Stimulated activated CD4-positive, alpha-beta T cell treated with anti-CD3 and anti-CD28 coated beads, TNF-alpha, amount 100 ng/mL, for 48 hours (primary cell): ENCODE results near the gene SORBS1.
A peak's percentile ranks its signal among the peaks of the same experiment; 100 is the strongest.

Experiments
- DNase-seq, 3 donors: peaks; one replicate each; pipeline ENCODE4 v3.0.0-alpha.2; 2020; ENCODE audit warnings: low read depth in 3 of 3

SORBS1 gene

DNA sequence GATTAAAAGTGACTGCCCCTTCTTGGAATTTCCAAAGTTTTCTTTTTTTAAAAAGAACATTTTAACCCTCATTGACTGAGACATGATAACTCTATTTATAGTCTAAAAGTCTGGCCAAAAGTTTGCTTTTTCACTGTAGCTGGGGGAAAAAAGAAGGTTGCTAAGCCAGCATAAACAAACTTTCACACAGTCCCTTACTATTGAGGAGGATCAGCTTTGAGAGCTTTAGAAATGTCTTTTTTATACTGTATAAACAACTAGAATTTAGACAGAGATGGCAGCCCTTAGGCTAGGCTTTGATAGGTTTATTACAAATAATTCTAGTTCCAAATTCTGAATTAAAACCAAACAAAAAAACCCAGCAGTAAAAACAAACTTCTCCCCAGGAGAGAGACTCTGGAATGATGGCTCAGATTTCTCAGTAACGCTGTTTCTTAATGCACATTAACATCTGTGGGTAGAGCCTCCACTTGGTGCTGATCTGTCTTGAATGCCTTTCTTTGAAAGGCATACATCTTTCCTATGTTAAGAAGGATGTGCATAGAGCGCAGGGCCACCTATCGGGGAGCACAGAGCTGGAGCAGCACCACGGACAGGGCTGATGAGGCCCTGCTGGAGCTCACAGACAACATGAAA is 169.5 kb downstream of the SORBS1 start:
- DNase-seq = no peak

DNA sequence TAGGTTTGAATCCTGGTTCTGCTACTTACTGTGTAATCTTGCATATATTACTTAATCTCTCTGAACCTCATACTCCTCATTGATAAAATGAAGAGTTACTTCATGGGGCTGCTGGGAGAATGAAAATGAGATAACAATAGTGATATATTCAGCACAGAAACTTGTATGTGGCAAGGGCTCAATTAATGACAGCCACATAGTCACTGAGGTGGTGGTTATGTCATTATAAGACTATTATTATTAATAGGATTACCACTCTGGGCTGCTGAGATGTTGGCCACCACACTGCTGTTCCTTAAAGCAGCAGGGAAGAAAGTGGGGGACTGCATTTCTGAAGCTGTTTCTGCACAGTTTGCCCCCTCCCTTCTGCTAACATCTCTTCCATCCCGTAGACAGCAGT is 170.0 kb downstream of the SORBS1 start:
- DNase-seq = no peak

GRCh38 chr10:95389982-95390381 is 171.2 kb downstream of the SORBS1 start:
- DNase-seq = no peak

GRCh38 chr10:95389176-95389575 is 172.0 kb downstream of the SORBS1 start:
- no peak for DNase-seq

DNA sequence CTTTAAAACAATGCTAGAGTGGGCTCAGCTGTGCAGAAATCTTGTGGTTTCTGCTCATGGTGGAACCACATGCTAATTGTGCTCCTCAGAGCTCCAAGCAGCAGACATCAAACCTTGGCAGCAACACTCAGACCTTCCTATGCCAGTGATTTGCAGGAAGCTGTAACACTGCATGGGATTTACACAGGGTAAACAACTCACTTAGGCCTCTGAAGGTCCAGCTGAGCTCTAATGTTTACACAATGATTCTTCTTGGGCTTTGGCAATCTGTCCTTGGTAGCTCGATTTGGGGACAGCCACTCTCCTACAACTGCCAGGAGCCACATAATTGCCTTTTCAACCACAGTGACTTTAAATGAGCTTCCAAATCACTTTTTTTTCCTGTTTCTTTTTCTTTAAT is 172.6 kb downstream of the SORBS1 start:
- DNase-seq = no peak

- no peak for DNase-seq
Observed at GRCh38 chr10:95388109-95388471, 173.1 kb downstream of the SORBS1 start.

DNA sequence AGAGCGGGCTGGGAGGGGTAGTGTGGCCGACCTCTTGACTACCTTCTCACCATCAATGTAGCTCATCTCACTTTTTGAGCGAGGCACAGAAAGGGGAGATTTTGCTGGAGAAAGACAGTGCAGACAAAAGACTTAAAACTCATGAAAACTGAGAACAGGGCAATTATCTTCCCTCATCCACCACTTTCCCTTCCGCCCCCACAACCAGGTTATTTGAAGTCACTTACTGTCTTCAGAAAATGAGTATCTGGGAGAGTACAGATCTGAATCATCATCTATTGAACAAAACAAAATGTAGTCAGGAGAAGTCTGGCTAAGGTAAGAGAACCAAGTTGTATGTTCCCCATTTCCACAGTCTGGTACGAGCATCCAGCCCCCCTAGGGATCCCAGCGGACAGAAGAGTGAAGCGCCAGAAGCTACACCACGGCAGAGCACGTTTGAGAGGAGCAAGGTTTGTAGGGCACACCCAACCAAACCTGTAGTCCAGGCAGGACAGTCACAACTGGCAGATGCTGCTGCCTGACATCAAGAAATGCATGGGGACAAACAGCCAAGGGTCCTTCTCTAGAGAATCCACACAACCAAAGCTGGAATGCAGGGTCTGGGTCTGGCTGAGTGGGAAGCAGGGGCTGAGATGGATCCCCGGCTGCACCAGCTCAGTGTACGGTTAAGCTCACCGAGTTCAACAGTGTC is 177.0 kb downstream of the SORBS1 start:
- peak in 2 of 3 donors; percentile 28 to 38 for DNase-seq

DNA sequence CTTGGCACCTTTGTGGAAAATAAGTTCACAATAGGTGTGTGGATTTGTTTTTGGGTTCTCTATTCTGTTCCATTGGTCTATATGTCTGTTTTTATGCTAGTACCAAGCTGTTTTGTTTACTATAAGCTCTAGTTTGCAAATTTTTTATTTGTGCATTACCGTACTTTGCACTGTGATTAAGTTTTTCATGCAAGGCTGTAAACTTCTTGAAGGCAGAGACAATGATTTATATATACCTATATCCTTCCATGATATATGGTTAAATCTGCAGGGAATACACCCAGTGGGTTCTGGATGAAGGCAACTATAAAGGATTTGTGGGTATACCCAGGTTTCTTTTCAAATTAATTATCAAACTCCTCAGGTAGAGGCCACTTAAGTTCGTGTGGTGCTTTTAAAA is 178.6 kb downstream of the SORBS1 start:
- DNase-seq = no peak

GRCh38 chr10:95382174-95382573 is 179.0 kb downstream of the SORBS1 start:
- no peak for DNase-seq

GRCh38 chr10:95377950-95378349 is 183.2 kb downstream of the SORBS1 start:
- no peak for DNase-seq

DNA sequence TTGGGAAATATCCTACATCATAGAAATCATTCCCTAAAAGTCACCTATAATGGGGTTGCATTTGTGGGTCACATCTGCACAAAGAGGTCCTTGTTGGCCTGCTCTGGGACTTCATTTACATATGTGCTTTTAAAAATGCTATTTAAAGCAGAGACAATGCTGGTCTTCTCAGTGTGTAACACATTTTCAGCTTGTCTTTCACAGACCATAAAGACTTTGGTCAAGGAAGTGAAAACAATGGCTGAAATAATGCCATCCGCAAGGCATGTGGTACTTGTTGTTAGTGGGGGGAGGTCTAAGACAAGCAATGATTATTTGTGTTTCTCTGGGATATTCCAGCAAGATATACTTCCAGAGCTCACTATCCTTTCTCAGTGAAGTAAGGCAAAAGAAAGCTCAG is 185.8 kb downstream of the SORBS1 start:
- DNase-seq = no peak

GRCh38 chr10:95374597-95375209 is 186.5 kb downstream of the SORBS1 start:
- DNase-seq = peak; percentile 55 to 68 (median 63)

DNA sequence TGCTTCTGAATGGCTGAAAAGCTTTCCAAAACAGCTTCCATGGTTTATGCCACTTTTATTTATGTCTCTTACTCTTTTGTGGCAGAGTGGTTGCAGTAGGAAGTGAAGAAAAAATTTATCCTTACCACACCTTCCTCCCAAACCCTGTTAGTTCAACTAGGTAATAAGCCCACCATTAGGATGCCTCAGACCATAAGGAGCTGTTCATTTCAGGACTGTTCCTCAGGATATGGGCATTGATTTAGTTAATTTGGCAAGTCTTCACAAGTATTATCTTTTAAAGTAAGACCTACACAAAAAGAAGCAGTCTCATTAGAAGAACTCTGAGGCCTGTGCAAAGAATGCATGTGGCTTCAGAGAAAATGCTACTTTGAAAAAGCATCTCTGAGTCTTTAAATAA is 187.5 kb downstream of the SORBS1 start:
- no peak for DNase-seq

- DNase-seq = no peak
Observed at GRCh38 chr10:95364342-95364741, 196.8 kb downstream of the SORBS1 start.

DNA sequence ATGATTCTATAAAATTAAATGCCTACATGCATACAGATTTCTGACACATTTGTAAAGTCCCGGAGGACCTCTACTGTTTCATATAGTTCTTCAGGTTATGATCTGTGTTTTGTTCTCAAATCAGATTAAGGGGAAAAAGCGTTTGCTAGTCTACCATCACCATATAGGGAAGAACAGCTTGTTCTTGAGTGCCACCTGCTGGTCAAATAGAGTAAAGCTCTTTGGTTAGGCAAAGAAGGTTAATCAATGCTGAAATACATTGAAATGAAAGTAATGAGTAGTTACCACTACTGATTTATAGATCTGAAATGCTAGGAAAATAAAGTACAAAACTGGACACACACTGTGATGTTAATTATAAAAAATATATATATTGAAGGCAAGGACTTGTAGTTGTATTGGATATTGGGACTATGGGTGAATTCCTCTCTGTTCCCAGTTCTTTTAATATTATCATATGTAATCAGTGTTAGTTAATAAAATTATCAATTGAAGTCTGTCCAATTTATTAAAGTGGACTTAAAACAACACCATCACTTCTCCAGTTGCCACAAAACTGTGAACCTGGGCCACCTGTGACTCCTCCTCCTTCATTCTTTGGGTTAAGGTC is 197.8 kb downstream of the SORBS1 start:
- peak in 2 of 3 donors; percentile 25 to 27 for DNase-seq

GRCh38 chr10:95360122-95360714 is 201.0 kb downstream of the SORBS1 start:
- no peak for DNase-seq

GRCh38 chr10:95359466-95359865 is 201.7 kb downstream of the SORBS1 start:
- no peak for DNase-seq

- no peak for DNase-seq
Observed at GRCh38 chr10:95356190-95356955, 204.8 kb downstream of the SORBS1 start.

- DNase-seq = no peak
Observed at GRCh38 chr10:95355301-95355700, 205.9 kb downstream of the SORBS1 start.

GRCh38 chr10:95354110-95354509 is 207.1 kb downstream of the SORBS1 start:
- no peak for DNase-seq

GRCh38 chr10:95353123-95353522 is 208.0 kb downstream of the SORBS1 start:
- no peak for DNase-seq

DNA sequence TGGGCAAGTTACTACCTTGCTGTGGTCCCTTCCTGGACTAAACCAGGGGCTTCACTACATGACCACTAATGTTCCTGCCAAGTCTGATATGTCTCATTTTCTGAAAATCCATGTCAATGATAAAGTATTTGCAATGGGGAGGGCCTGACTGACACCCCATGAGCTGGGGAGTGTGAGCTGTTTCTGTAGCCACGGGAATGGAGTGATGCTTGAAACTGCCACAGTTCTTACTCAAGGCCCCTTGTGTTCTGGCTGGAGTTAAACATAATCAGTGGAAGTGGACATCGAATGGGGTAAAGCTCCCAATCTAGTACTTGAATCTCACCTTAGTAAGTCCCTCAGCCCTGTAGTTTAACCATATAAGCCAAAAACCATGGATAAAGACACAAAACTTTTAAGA is 208.5 kb downstream of the SORBS1 start:
- DNase-seq = no peak
